GM19043 (cell line): Measurements from ENCODE around the gene ATXN1.
A peak's percentile ranks its signal among the peaks of the same experiment; 100 is the strongest.
"Not testable (repeated sequence)": the region's sequence is repeated elsewhere in the genome, so short reads cannot be mapped to it uniquely, and the experiment has no call there.

Experiments
- ATAC-seq: cut with Tn5 transposase; IDR thresholded peaks from one replicate; pipeline ENCODE4 v1.9.1; 2021; ENCODE audit warnings: low read depth; ENCODE audit not compliant: unreplicated experiment

Gene ATXN1

GRCh38 chr6:16555550-16555949 is 205.7 kb downstream of the ATXN1 start:
- ATAC-seq = no peak

- no peak for ATAC-seq
Observed at GRCh38 chr6:16553531-16553930, 207.7 kb downstream of the ATXN1 start.

GRCh38 chr6:16551466-16551865 is 209.8 kb downstream of the ATXN1 start:
- ATAC-seq = no peak

DNA sequence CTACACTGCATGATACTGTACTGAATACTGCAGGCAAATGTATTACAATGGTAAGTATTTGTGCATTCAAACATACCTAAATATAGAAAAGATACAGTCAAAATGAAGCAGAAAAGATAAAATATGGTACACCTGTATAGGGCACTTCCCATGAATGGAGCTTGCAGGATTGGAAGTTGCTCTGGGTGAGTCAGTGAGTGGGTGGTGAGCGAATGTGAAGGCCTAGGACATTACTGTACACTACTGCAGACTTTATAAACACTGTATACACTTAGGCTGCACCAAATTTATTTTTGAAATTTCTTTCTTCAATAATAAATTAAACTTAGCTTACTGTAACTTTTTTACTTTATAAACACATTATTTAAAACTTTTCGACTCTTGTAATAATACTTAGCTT is 213.1 kb downstream of the ATXN1 start:
- no peak for ATAC-seq

DNA sequence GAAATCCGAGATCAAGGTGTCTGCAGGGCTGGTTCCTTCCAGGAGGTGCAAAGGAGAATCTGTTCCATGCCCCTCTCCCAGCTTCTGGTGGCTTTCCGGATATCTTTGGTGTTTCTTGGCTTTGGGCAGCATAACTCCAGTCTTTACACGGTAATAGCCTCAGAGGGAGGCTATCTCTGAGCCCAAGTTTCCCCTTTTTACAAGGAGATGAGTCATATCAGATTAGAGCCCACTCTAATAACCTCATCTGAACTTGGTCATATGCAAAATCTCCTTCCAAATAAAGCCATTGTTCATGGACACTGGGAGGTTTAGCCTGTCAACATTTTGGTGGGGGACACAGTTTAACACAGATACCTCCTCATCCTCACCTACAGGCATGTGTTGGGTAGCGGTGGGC is 213.7 kb downstream of the ATXN1 start:
- ATAC-seq = no peak

DNA sequence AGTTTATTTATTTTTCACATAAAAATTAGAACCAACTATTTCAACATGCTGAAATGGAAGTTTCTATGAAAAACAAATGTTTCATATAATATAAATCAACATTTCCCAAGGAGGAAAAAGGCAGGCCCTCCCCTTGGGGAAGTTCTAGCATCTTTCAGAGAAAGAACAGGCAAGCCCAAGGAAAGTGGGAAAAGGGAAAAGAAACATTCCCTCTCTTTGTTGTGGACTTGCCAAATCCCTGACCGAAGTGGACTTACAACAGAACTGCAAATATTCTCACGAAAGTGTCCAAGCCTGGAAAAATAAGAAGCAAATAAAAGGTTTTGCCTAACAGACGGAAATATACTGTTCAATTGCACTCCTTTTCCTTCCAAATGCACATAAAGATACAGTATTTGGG is 214.4 kb downstream of the ATXN1 start:
- no peak for ATAC-seq

GRCh38 chr6:16545382-16545781 is 215.9 kb downstream of the ATXN1 start:
- ATAC-seq = no peak

DNA sequence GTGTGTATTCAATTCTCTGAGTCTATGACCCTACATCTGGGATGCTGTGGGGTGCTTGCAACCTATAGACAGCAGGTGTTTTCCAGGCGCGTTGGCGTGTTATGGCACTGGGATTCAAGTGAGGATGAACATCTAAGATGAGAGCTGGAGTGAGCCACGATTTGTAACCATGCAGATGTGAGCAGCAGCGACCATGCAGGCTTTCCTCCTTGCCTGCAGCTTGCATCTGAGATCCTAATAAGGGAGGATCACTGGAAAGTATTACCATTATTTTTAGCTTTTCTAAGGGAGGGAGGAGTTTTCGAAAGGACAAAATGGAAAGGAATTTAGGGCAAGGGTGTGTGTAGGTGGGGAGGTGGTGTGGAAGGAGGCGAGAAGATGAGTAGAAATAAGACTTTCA is 216.7 kb downstream of the ATXN1 start:
- no peak for ATAC-seq

GRCh38 chr6:16544006-16544405 is 217.3 kb downstream of the ATXN1 start:
- ATAC-seq = no peak

DNA sequence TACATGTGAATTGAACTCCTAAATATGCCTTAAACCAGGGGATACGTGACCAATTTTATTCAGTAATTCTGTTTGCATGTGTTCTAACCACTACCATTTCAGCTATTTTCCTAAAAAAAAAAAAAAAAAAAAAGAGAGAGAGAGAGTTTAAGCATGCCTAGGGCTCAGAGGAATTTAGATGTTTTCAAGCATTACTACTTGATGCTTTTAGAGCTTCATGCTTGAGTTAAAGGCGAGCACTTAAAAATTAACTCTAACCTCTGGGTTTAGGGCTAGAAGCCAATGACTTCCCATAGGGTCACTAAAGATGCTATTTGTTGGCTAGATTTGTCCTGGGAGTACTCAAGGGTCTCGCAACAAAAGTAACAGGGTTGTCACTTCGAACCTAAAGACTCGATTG is 217.7 kb downstream of the ATXN1 start:
- ATAC-seq = no peak

DNA sequence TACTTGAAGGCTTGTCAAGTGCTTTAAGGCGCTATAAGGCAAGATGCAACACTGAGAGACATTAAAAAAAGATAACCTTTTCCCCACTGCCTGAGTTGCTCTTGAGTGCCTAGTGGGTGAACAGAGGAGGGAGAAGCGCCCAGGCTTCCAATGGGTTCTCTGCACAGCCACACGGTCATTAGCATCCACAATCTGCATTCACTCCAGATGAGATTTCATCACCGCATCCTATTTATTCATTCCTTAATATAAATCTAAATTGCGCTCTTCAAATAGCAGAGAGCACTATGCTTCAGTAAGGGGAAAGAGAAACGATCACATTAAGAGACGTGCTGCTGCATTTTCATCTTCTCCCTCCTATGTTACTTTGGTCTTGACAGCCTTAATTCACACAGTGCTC is 219.2 kb downstream of the ATXN1 start:
- ATAC-seq = no peak

GRCh38 chr6:16540804-16541752 is 220.2 kb downstream of the ATXN1 start:
- ATAC-seq = peak; percentile 52

DNA sequence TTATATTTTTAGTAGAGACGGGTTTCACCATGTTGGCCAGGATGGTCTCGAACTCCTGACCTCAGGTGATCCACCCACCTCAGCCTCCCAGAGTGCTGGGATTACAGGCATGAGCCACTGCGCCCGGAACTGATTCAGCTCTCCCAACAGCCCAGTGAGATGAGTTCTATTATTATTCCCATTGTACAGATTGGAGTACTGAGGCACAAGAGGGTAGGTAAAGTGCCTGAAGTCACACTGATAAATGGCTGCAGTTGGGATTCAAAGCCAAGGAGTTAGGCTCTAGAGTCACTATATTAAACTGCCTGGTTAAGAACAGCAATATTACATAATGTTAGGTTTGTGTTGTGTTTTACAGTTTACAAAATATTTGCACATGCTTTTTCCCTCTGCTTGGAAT is 220.9 kb downstream of the ATXN1 start:
- ATAC-seq = not testable (repeated sequence)

- ATAC-seq = no peak
Observed at GRCh38 chr6:16539086-16539931, 222.0 kb downstream of the ATXN1 start.

DNA sequence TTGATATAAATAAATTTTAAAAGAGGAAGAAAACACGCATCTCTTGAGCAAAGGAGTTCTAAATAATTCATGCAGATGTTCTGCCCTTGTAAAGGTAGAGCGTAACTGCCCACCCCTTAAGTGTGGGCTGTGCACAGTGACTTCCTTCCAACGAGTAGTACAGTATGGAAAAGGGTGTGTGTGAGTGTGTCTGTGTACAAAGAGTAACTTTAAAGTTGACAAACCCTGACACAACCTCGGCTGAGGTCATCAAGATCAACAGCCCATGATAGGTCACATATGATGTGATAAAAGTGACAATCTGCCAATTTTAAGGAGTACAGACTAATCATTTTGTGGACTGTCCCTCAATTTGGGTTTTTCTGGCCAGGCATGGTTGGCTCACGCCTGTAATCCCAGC is 225.7 kb downstream of the ATXN1 start:
- no peak for ATAC-seq

- ATAC-seq = no peak
Observed at GRCh38 chr6:16533721-16534136, 227.5 kb downstream of the ATXN1 start.

- no peak for ATAC-seq
Observed at GRCh38 chr6:16533210-16533609, 228.1 kb downstream of the ATXN1 start.

DNA sequence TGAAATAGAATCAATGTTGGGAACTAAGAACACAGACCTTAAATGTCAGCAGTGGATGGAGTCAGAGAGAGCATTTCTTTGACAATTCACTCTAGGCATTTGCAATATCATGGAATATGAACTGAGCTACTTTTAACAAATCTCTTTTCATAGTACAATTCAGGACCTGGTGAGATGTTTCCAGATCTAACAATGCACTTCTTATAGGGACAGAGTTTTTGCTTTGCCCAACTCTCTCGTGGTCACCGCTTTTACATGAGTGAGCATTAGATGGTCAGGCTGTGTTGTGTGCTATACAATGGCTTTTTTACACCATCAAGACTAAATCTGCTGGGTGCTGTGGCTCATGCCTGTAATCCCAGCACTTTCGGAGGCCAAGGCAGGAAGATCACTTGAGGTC is 233.6 kb downstream of the ATXN1 start:
- no peak for ATAC-seq

DNA sequence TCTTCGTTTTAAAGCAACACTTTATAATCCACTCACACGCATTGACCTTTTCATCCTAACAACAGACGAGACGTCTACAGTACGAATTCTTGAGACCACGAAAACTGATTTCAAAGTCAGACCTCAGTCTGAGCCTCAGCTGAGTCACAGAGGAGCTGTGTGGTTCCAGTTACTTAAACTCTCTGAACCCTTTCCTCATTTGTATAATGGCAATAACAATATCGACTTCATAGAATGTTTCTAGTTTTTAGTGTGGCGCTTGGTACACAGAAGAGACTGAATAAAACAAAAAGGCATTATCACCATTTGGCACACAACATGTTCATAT is 236.9 kb downstream of the ATXN1 start:
- no peak for ATAC-seq

DNA sequence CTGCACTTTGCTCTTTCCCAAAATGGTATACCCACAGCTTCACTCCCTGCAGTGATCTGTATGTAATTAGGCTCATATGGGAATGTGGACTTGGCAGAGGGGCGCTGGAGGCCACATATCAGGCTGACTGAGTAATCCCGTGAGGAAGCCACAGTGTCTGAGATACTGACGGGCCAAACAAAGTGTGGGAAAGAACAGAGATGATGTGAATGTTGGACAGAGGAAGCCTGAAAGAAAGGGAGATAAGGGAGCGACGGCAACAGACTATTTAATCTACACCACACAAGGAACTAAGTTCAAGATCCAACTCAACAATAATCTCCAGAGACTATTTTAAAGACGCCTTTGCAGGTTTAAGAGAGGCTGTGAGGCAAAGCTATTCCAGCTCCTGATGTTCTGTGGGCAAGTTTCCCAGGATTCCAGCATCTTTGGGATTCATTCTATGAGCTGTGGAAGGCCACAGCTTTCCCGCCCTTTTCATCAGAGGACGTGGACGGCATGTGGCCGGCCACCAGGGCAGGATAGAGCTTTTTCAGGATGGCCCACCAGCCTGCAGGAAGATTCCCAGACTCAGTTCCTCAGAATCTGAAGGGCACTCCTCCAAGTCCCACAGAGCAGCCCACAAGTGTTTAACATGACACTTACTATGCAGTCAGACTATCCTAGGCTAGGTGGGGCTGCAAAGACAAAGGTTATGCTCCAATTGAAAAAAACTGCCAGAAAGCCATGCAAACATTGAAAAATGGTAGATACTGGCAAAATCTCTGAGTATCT is 237.5 kb downstream of the ATXN1 start:
- ATAC-seq = no peak

DNA sequence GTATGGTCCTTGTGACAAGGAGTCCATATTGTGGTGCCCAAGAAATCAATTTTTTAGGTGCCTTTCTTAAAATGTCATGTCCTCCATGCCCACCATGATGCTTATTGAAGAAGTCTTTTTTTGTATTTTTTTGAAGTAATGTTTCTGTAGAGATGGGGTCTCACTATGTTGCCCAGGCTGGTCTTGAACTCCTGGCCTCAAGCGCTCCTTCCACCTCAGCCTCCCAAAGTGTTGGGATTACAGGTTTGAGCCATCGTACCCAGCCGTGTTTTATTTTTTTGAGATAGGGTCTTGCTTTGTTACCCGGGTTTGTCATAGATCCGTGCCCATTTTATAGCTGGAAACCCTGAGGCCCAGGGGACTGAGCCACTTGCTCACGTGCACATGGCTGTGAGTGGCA is 238.3 kb downstream of the ATXN1 start:
- ATAC-seq = no peak
